IMR-90 (cell line): ENCODE data around the gene ACAD11. TPM values are rescaled to one million over a fixed set of nuclear protein-coding genes. Genes with fewer than 3 reads are reported as not detected.

Experiments used
- ATAC-seq: fragments of 200-7000 bp; cut with Tn5 transposase; 2 replicates; pipeline ENCODE4 v1.9.1; 2020; ENCODE audit warnings: low read depth, mild to moderate bottlenecking, moderate library complexity
- BruUV-seq: library from RNA; stranded (reverse); fragments of 400-500 nt; replicated peaks from 2 replicates; lab custom pipeline; 2021; lab: Mats Ljungman, UMichigan
- CTCF ChIA-PET: fragments of 300-600 bp; formaldehyde crosslinking; extraction: SDS; loops from one replicate; lab custom pipeline; 2021; ENCODE audit warnings: antibody characterized with exemption; lab: Yijun Ruan, JAX
- POLR2A ChIA-PET: fragments of 300-600 bp; sonication (Branson Sonifier 250); formaldehyde crosslinking; loops from one replicate; lab custom pipeline; 2022; ENCODE audit warnings: antibody characterized with exemption; ENCODE audit not compliant: unreplicated experiment; lab: Charles Lee
- DNase-seq: peaks from one replicate; pipeline ENCODE4 v3.0.0; 2013
- H2AFZ ChIP-seq: replicated peaks from 2 replicates; pipeline ENCODE3; 2013; ENCODE audit warnings: low read length, mild to moderate bottlenecking; ENCODE audit not compliant: poor library complexity
- H2AK5ac ChIP-seq: 2 replicates; pipeline ENCODE4 v1.6.1; 2013; ENCODE audit warnings: low read depth, low read length, inconsistent platforms
- H2AK9ac ChIP-seq: replicated peaks from 2 replicates; pipeline ENCODE3; 2013; ENCODE audit warnings: mild to moderate bottlenecking, low read depth, low read length, moderate library complexity; ENCODE audit not compliant: poor library complexity
- H2BK120ac ChIP-seq: 2 replicates; pipeline ENCODE4 v1.6.1; 2013; ENCODE audit warnings: low read depth, low read length, inconsistent platforms
- H2BK15ac ChIP-seq: 3 replicates; pipeline ENCODE4 v1.6.1; 2013; ENCODE audit warnings: low read depth, low read length, inconsistent platforms
- H2BK20ac ChIP-seq: 2 replicates; pipeline ENCODE4 v1.6.1; 2013; ENCODE audit warnings: low read depth, mild to moderate bottlenecking, inconsistent platforms, low read length, moderate library complexity
- H2BK5ac ChIP-seq: 2 replicates; pipeline ENCODE4 v1.6.1; 2013; ENCODE audit warnings: mild to moderate bottlenecking, low read depth, low read length, inconsistent platforms; ENCODE audit not compliant: poor library complexity, severe bottlenecking
- H3K14ac ChIP-seq: replicated peaks from 2 replicates; pipeline ENCODE4 v1.6.1; 2013; ENCODE audit warnings: low read depth, low read length, inconsistent platforms
- H3K18ac ChIP-seq: 2 replicates; pipeline ENCODE4 v1.6.1; 2013; ENCODE audit warnings: low read depth, low read length, control low read depth
- H3K23ac ChIP-seq: 2 replicates; pipeline ENCODE4 v1.6.1; 2013; ENCODE audit warnings: low read depth, low read length, inconsistent platforms
- H3K27ac ChIP-seq: 2 replicates; pipeline ENCODE4 v1.5.1; 2013; ENCODE audit warnings: mild to moderate bottlenecking, control low read depth, low read length; ENCODE audit not compliant: insufficient read depth
- H3K27me3 ChIP-seq: 2 replicates; pipeline ENCODE4 v1.6.1; 2013; ENCODE audit warnings: low read length; ENCODE audit not compliant: control insufficient read depth, insufficient read depth
- H3K36me3 ChIP-seq: 2 replicates; pipeline ENCODE4 v1.6.1; 2013; ENCODE audit warnings: low read length, mixed read lengths; ENCODE audit not compliant: control insufficient read depth, insufficient read depth
- H3K4ac ChIP-seq: 2 replicates; pipeline ENCODE4 v1.6.1; 2013; ENCODE audit warnings: low read depth, low read length, inconsistent platforms
- H3K4me1 ChIP-seq: 2 replicates; pipeline ENCODE4 v1.6.1; 2013; ENCODE audit warnings: low read length, mixed read lengths; ENCODE audit not compliant: control insufficient read depth, insufficient read depth
- H3K4me2 ChIP-seq: 2 replicates; pipeline ENCODE4 v1.6.1; 2013; ENCODE audit warnings: low read depth, mild to moderate bottlenecking, control low read depth, low read length, moderate library complexity
- H3K4me3 ChIP-seq: 2 replicates; pipeline ENCODE4 v1.5.1; 2013; ENCODE audit warnings: low read depth, mild to moderate bottlenecking, control low read depth, low read length, moderate library complexity; ENCODE audit not compliant: insufficient read depth
- H3K56ac ChIP-seq: 2 replicates; pipeline ENCODE4 v1.6.1; 2013; ENCODE audit warnings: low read length, inconsistent platforms; ENCODE audit not compliant: insufficient read depth; ENCODE audit errors: extremely low read depth
- H3K79me1 ChIP-seq, 2 experiments: 2 replicates each; pipeline ENCODE4 v1.6.1; 2013; ENCODE audit warnings: low read length in 2 of 2, inconsistent platforms in 1 of 2, low read depth in 1 of 2
- H3K9ac ChIP-seq: 2 replicates; pipeline ENCODE4 v1.6.1; 2013; ENCODE audit warnings: low read depth, low read length, control low read depth
- H3K9me1 ChIP-seq: 2 replicates; pipeline ENCODE4 v1.6.1; 2013; ENCODE audit warnings: low read length, inconsistent platforms; ENCODE audit not compliant: insufficient read depth
- H3K9me3 ChIP-seq: 2 replicates; pipeline ENCODE4 v1.6.1; 2013; ENCODE audit warnings: low read length; ENCODE audit not compliant: control insufficient read depth, insufficient read depth
- H4K20me1 ChIP-seq: 2 replicates; pipeline ENCODE4 v1.6.1; 2013; ENCODE audit warnings: low read length, inconsistent platforms; ENCODE audit not compliant: insufficient read depth
- H4K5ac ChIP-seq: 2 replicates; pipeline ENCODE4 v1.6.1; 2013; ENCODE audit warnings: mild to moderate bottlenecking, low read depth, low read length, control low read depth
- H4K8ac ChIP-seq, 2 experiments: 2 replicates each; pipeline ENCODE4 v1.6.1; 2013; ENCODE audit warnings: low read depth in 2 of 2, low read length in 2 of 2, control low read depth in 1 of 2, inconsistent platforms in 1 of 2
- H4K91ac ChIP-seq: 2 replicates; pipeline ENCODE4 v1.6.1; 2013; ENCODE audit warnings: low read depth, low read length, inconsistent platforms; ENCODE audit not compliant: insufficient read depth
- BHLHE40 ChIP-seq: fragments of 150-350 bp; IDR thresholded peaks from 2 replicates; pipeline ENCODE4 v1.6.1; 2016; ENCODE audit warnings: mild to moderate bottlenecking, low read depth, low read length
- CEBPB ChIP-seq: IDR thresholded peaks from 2 replicates; pipeline ENCODE4 v1.6.1; 2012; ENCODE audit warnings: low read depth, low read length, improper control_type of control experiment
- CHD1 ChIP-seq: IDR thresholded peaks from 2 replicates; pipeline ENCODE4 v1.6.1; 2012; ENCODE audit warnings: low read depth, low read length, improper control_type of control experiment
- CTCF ChIP-seq: conservative IDR thresholded peaks from 2 replicates; pipeline ENCODE4 v1.5.1; 2012; ENCODE audit warnings: mild to moderate bottlenecking, low read depth, low read length, improper control_type of control experiment
- ELK1 ChIP-seq: fragments of 150-350 bp; IDR thresholded peaks from 2 replicates; pipeline ENCODE4 v1.6.1; 2016; ENCODE audit warnings: low read depth, mild to moderate bottlenecking, low read length, moderate library complexity, borderline replicate concordance
- FOS ChIP-seq: fragments of 150-350 bp; IDR thresholded peaks from 2 replicates; pipeline ENCODE4 v1.6.1; 2016; ENCODE audit warnings: low read depth, low read length
- MAFK ChIP-seq: IDR thresholded peaks from 2 replicates; pipeline ENCODE4 v1.6.1; 2012; ENCODE audit warnings: low read depth, low read length, improper control_type of control experiment
- MAZ ChIP-seq: IDR thresholded peaks from 2 replicates; pipeline ENCODE4 v1.6.1; 2012; ENCODE audit warnings: low read depth, mild to moderate bottlenecking, low read length, improper control_type of control experiment, moderate library complexity, borderline replicate concordance
- MXI1 ChIP-seq: IDR thresholded peaks from 2 replicates; pipeline ENCODE4 v1.6.1; 2012; ENCODE audit warnings: low read depth, mild to moderate bottlenecking, low read length, moderate library complexity, borderline replicate concordance
- NFE2L2 ChIP-seq: fragments of 150-350 bp; IDR thresholded peaks from 2 replicates; pipeline ENCODE4 v1.6.1; 2016; ENCODE audit warnings: low read depth, mild to moderate bottlenecking, low read length
- POLR2A ChIP-seq: IDR thresholded peaks from 2 replicates; pipeline ENCODE4 v1.6.1; 2012; ENCODE audit warnings: mild to moderate bottlenecking, low read depth, low read length
- RAD21 ChIP-seq: IDR thresholded peaks from 2 replicates; pipeline ENCODE4 v1.6.1; 2012; ENCODE audit warnings: low read length, improper control_type of control experiment
- RCOR1 ChIP-seq: IDR thresholded peaks from 2 replicates; pipeline ENCODE4 v1.6.1; 2012; ENCODE audit warnings: mild to moderate bottlenecking, low read length, improper control_type of control experiment; ENCODE audit not compliant: insufficient replicate concordance
- RFX5 ChIP-seq: IDR thresholded peaks from 2 replicates; pipeline ENCODE4 v1.8.0; 2012; ENCODE audit warnings: low read depth, mild to moderate bottlenecking, low read length, moderate library complexity
- SMC3 ChIP-seq: fragments of 150-350 bp; IDR thresholded peaks from 2 replicates; pipeline ENCODE4 v1.6.1; 2016; ENCODE audit warnings: low read depth, mild to moderate bottlenecking, antibody characterized with exemption, low read length, moderate library complexity
- WGBS, 2 experiments: methylation state at CpG; one replicate each; pipeline versions ENCODE4 v1.1.5 to v1.1.7; 2013; ENCODE audit warnings: missing lambda C conversion rate in 2 of 2; ENCODE audit not compliant: insufficient read length in 1 of 2; ENCODE audit errors: extremely low coverage in 2 of 2; 5-methylcytosine and 5-hydroxymethylcytosine counted together
- dilution Hi-C: fragments of 300-500 bp; cut with HindIII; formaldehyde crosslinking; loops from one replicate; pipeline ENCODE4 v1.14.3; 2018; ENCODE audit warnings: low sequenced_read_pairs; ENCODE audit not compliant: unreplicated experiment
- in situ Hi-C: fragments of 300-500 bp; cut with MboI; formaldehyde crosslinking; loops from 3 replicates; pipeline ENCODE4 v1.14.3; 2019; ENCODE audit warnings: low sequenced_read_pairs, inconsistent platforms, mixed read lengths
- intact Hi-C: fragments of 100-400 bp; cut with micrococcal nuclease; formaldehyde crosslinking; loops from 2 replicates; pipeline ENCODE4 v1.10.0; 2022
- polyA plus RNA-seq, 3 experiments: library from polyadenylated mRNA; depleted of rRNA; stranded (reverse); fragments of >200 nt; gene quantifications; 2 replicates each; pipeline ENCODE4 v1.2.3, GENCODE V29; 2012; ENCODE audit warnings: low replicate concordance in 1 of 3
- total RNA-seq: library from RNA; depleted of rRNA; stranded (reverse); fragments of >200 nt; gene quantifications from 2 replicates; pipeline ENCODE4 v1.2.3, GENCODE V29; 2012
- TF ChIP-seq, protein P1 (sequence below): fragments of 150-350 bp; IDR thresholded peaks from 2 replicates; pipeline ENCODE4 v1.6.1; 2017; ENCODE audit warnings: mild to moderate bottlenecking, antibody characterized with exemption, low read length, low read depth

Gene ACAD11
- total and polyA plus RNA-seq, 2 of the 4 experiments (the other 2 are of a cell fraction) = 16.0 to 18.8 TPM

- no peak overlapping the region for H2BK20ac ChIP-seq
- H3K14ac ChIP-seq = no peak overlapping the region
- no peak overlapping the region for H4K91ac ChIP-seq
- in situ Hi-C loops (no loop called here), intact Hi-C loops (no loop called here), dilution Hi-C loops (no loop called here)
- no peaks in the 10 kb centered on the region for H3K9me1 ChIP-seq
- H3K4ac ChIP-seq = no peak overlapping the region
- H3K4me2 ChIP-seq = no peak overlapping the region
- ChIA-PET CTCF (no interaction called here), POLR2A (no interaction called here)
- BruUV-seq = no TSS peak
- WGBS, 2 experiments = no CpG with 5 or more reads among the region's 5 CpGs
- H3K56ac ChIP-seq = no peak overlapping the region
- H2BK120ac ChIP-seq = no peak overlapping the region
- H2AFZ ChIP-seq = no peak overlapping the region
- H3K27me3 ChIP-seq = no peaks in the 10 kb centered on the region
- TF ChIP-seq ELK1 (no peak), BHLHE40 (no peak), FOS (no peak), CEBPB (no peak), RCOR1 (no peak), POLR2A (no peak), MAFK (no peak), MAZ (no peak), NFE2L2 (no peak), SMC3 (no peak), MXI1 (no peak), RAD21 (no peak), CTCF (no peak), RFX5 (no peak), CHD1 (no peak)
- TF ChIP-seq, protein P1, sequence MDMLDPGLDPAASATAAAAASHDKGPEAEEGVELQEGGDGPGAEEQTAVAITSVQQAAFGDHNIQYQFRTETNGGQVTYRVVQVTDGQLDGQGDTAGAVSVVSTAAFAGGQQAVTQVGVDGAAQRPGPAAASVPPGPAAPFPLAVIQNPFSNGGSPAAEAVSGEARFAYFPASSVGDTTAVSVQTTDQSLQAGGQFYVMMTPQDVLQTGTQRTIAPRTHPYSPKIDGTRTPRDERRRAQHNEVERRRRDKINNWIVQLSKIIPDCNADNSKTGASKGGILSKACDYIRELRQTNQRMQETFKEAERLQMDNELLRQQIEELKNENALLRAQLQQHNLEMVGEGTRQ = no peak
- no peak overlapping the region for H3K27ac ChIP-seq
- H3K36me3 ChIP-seq = peaks cover 7% of the 10 kb centered on the region
- H2BK15ac ChIP-seq = no peak overlapping the region
- H2AK9ac ChIP-seq = no peak overlapping the region
- no peak overlapping the region for H3K4me3 ChIP-seq
- H3K23ac ChIP-seq = no peak overlapping the region
- no peaks in the 10 kb centered on the region; the same call in 1 of the 2 replicates for H3K4me1 ChIP-seq
- DNase-seq (no peak), ATAC-seq (no peak)
- no peak overlapping the region for H4K8ac ChIP-seq
- no peak overlapping the region for H3K18ac ChIP-seq
- H3K9ac ChIP-seq = no peak overlapping the region
- no peak overlapping the region for H2AK5ac ChIP-seq
- H2BK5ac ChIP-seq = no peak overlapping the region
- H3K79me1 ChIP-seq = no peaks in the 10 kb centered on the region
- no peaks in the 10 kb centered on the region for H4K20me1 ChIP-seq
- H3K9me3 ChIP-seq = no peaks in the 10 kb centered on the region
- no peak overlapping the region for H4K5ac ChIP-seq
Observed at GRCh38 chr3:132573797-132574211, 85.8 kb downstream of the ACAD11 start.
